H1 (cell line): ENCODE results near the gene UPK2. TPM values are rescaled to one million over a fixed set of nuclear protein-coding genes. Genes with fewer than 3 reads are reported as not detected.
A peak's percentile ranks its signal among the peaks of the same experiment; 100 is the strongest.

ENCODE experiments used
- CTCF ChIA-PET: fragments of 300-600 bp; sonication (Branson Sonifier 250); formaldehyde crosslinking; loops from one replicate; lab custom pipeline; 2021; ENCODE audit not compliant: partially characterized antibody; lab: Charles Lee
- POLR2A ChIA-PET: fragments of 300-600 bp; sonication (Branson Sonifier 250); formaldehyde crosslinking; loops from one replicate; lab custom pipeline; 2021; ENCODE audit warnings: inconsistent platforms; ENCODE audit not compliant: partially characterized antibody; lab: Charles Lee
- DNase-seq, 2 experiments: peaks; one replicate each; pipeline versions ENCODE4 v3.0.0 to v3.0.0-alpha.2; 2010 to 2022; ENCODE audit warnings: low spot score in 2 of 2, low read depth in 1 of 2, mixed read lengths in 1 of 2
- FAIRE-seq: peaks from 2 replicates; lab custom pipeline; 2011; peaks lifted over from hg19 to GRCh38; lab: Jason Lieb, UNC
- H2AFZ ChIP-seq: 2 replicates; pipeline ENCODE4 v1.8.1; 2012; ENCODE audit warnings: low read length, inconsistent platforms
- H2AK5ac ChIP-seq: 2 replicates; pipeline ENCODE4 v1.6.1; 2013; ENCODE audit warnings: low read depth, low read length
- H2BK120ac ChIP-seq: replicated peaks from 2 replicates; pipeline ENCODE3; 2013; ENCODE audit warnings: low read depth, low read length, inconsistent platforms
- H2BK12ac ChIP-seq: 2 replicates; pipeline ENCODE4 v1.6.1; 2013; ENCODE audit warnings: low read depth, low read length
- H2BK15ac ChIP-seq: 2 replicates; pipeline ENCODE4 v1.6.1; 2013; ENCODE audit warnings: low read length
- H2BK20ac ChIP-seq: 2 replicates; pipeline ENCODE4 v1.6.1; 2013; ENCODE audit warnings: low read length
- H2BK5ac ChIP-seq: 2 replicates; pipeline ENCODE4 v1.6.1; 2013; ENCODE audit warnings: low read depth, low read length
- H3K14ac ChIP-seq: 2 replicates; pipeline ENCODE4 v1.6.1; 2013; ENCODE audit warnings: inconsistent platforms; ENCODE audit not compliant: insufficient read length
- H3K18ac ChIP-seq: 2 replicates; pipeline ENCODE4 v1.6.1; 2013; ENCODE audit warnings: low read length; ENCODE audit errors: extremely low read depth
- H3K23ac ChIP-seq: 2 replicates; pipeline ENCODE4 v1.6.1; 2013; ENCODE audit warnings: inconsistent platforms; ENCODE audit not compliant: insufficient read length
- H3K23me2 ChIP-seq: 2 replicates; pipeline ENCODE4 v1.6.1; 2013; ENCODE audit warnings: low read depth, low read length
- H3K27ac ChIP-seq: 2 replicates; pipeline ENCODE4 v1.6.1; 2011; ENCODE audit warnings: low read depth, low read length, inconsistent platforms
- H3K27me3 ChIP-seq, 4 experiments: replicated peaks in 1 of 4; 1 replicate in 1 of 4; 2 replicates in 3 of 4; pipeline versions ENCODE4 v1.6.1 to v1.8.1; 2011 to 2013; ENCODE audit warnings: low read length in 3 of 4, mild to moderate bottlenecking in 3 of 4, inconsistent platforms in 2 of 4, mixed read lengths in 2 of 4, moderate library complexity in 1 of 4; ENCODE audit not compliant: control insufficient read depth in 3 of 4, insufficient read depth in 3 of 4; ENCODE audit errors: extremely low read depth in 1 of 4
- H3K36me3 ChIP-seq, 4 experiments: 2 replicates each; pipeline versions ENCODE4 v1.6.1 to v1.8.1; 2011 to 2013; ENCODE audit warnings: mild to moderate bottlenecking in 4 of 4, low read length in 3 of 4, moderate library complexity in 2 of 4, control low read depth in 1 of 4, inconsistent platforms in 1 of 4; ENCODE audit not compliant: insufficient read depth in 4 of 4, control insufficient read depth in 2 of 4
- H3K4ac ChIP-seq: replicated peaks from 2 replicates; pipeline ENCODE3; 2013; ENCODE audit warnings: low read length, low read depth, mixed read lengths, inconsistent platforms; ENCODE audit not compliant: insufficient read length
- H3K4me1 ChIP-seq, 4 experiments: replicated peaks in 1 of 4; 1 replicate in 1 of 4; 2 replicates in 3 of 4; pipeline versions ENCODE4 v1.6.1 to v1.8.1; 2011 to 2013; ENCODE audit warnings: low read length in 3 of 4, inconsistent platforms in 2 of 4, mixed read lengths in 1 of 4; ENCODE audit not compliant: insufficient read depth in 4 of 4, control insufficient read depth in 3 of 4
- H3K4me2 ChIP-seq, 2 experiments: 2 replicates each; pipeline versions ENCODE4 v1.6.1 to v1.8.1; 2011 to 2013; ENCODE audit warnings: low read depth in 2 of 2, low read length in 2 of 2, control low read depth in 1 of 2, inconsistent platforms in 1 of 2, mild to moderate bottlenecking in 1 of 2; ENCODE audit not compliant: insufficient read depth in 1 of 2
- H3K4me3 ChIP-seq, 4 experiments: fragments of 200-600, 300-600 bp in 1 of 4; sonication (generic), shearing (Covaris generic), sonication (Bioruptor Twin) in 1 of 4; 2 replicates each; pipeline versions ENCODE4 v1.5.1 to v1.8.1; 2011 to 2016; ENCODE audit warnings: low read length in 4 of 4, low read depth in 3 of 4, control low read depth in 2 of 4, inconsistent platforms in 2 of 4, mild to moderate bottlenecking in 2 of 4, mixed read lengths in 1 of 4, moderate library complexity in 1 of 4; ENCODE audit not compliant: insufficient read depth in 2 of 4; ENCODE audit errors: extremely low read depth in 1 of 4
- H3K56ac ChIP-seq: replicated peaks from 2 replicates; pipeline ENCODE3; 2013; ENCODE audit warnings: low read depth, mild to moderate bottlenecking, mixed read lengths, low read length, inconsistent platforms; ENCODE audit not compliant: insufficient read length
- H3K79me1 ChIP-seq: 2 replicates; pipeline ENCODE4 v1.6.1; 2013; ENCODE audit warnings: low read depth, low read length, control low read depth
- H3K79me2 ChIP-seq, 2 experiments: 2 replicates each; pipeline versions ENCODE4 v1.6.1 to v1.8.1; 2012 to 2013; ENCODE audit warnings: low read length in 2 of 2, mild to moderate bottlenecking in 2 of 2, inconsistent platforms in 1 of 2; ENCODE audit not compliant: insufficient read depth in 2 of 2, control insufficient read depth in 1 of 2
- H3K9ac ChIP-seq, 4 experiments: replicated peaks in 1 of 4; 1 replicate in 1 of 4; 2 replicates in 3 of 4; pipeline versions ENCODE4 v1.6.1 to v1.8.1; 2011 to 2013; ENCODE audit warnings: low read depth in 3 of 4, low read length in 3 of 4, control low read depth in 2 of 4, mild to moderate bottlenecking in 2 of 4, moderate library complexity in 2 of 4, inconsistent platforms in 1 of 4; ENCODE audit errors: extremely low read depth in 1 of 4
- H3K9me3 ChIP-seq, 2 experiments: 2 replicates each; pipeline versions ENCODE4 v1.6.1 to v1.8.1; 2012 to 2013; ENCODE audit warnings: mild to moderate bottlenecking in 2 of 2, moderate library complexity in 2 of 2, control low read depth in 1 of 2, inconsistent platforms in 1 of 2, low read depth in 1 of 2, low read length in 1 of 2, mixed read lengths in 1 of 2; ENCODE audit not compliant: insufficient read depth in 2 of 2
- H4K20me1 ChIP-seq, 2 experiments: replicated peaks in 1 of 2; 2 replicates each; pipeline versions ENCODE3 to v1.8.1; 2011 to 2013; ENCODE audit warnings: inconsistent platforms in 2 of 2, low read length in 2 of 2, mild to moderate bottlenecking in 1 of 2; ENCODE audit not compliant: insufficient read depth in 2 of 2, control insufficient read depth in 1 of 2
- H4K5ac ChIP-seq: 2 replicates; pipeline ENCODE4 v1.6.1; 2013; ENCODE audit warnings: low read length, low read depth, mixed read lengths, inconsistent platforms; ENCODE audit not compliant: insufficient read length
- H4K8ac ChIP-seq: 2 replicates; pipeline ENCODE4 v1.8.0; 2013; ENCODE audit warnings: mild to moderate bottlenecking, moderate library complexity, low read length, inconsistent platforms; ENCODE audit not compliant: insufficient read depth; ENCODE audit errors: extremely low read depth
- H4K91ac ChIP-seq: replicated peaks from 2 replicates; pipeline ENCODE3; 2013; ENCODE audit warnings: low read length, mixed read lengths, inconsistent platforms; ENCODE audit not compliant: insufficient read length
- BACH1 ChIP-seq: IDR thresholded peaks from 2 replicates; pipeline ENCODE4 v1.6.1; 2012; ENCODE audit warnings: low read length, improper control_type of control experiment
- KDM1A ChIP-seq: fragments of 200-600, 300-600 bp; sonication (generic); IDR thresholded peaks from 2 replicates; pipeline ENCODE4 v1.7.1; 2016; ENCODE audit warnings: mild to moderate bottlenecking, low read length, borderline replicate concordance
- POLR2AphosphoS5 ChIP-seq: IDR thresholded peaks from 2 replicates; pipeline ENCODE4 v1.6.1; 2011; ENCODE audit warnings: low read depth, low read length
- WGBS, 2 experiments: shearing (Covaris generic) in 1 of 2; methylation state at CpG; one replicate each; pipeline versions ENCODE4 v1.1.6 to v1.1.7; 2013 to 2015; ENCODE audit warnings: low lambda C conversion rate in 2 of 2, mixed read lengths in 2 of 2, inconsistent platforms in 1 of 2, low coverage in 1 of 2, missing lambda C conversion rate in 1 of 2; ENCODE audit not compliant: insufficient replicate concordance in 2 of 2, insufficient coverage in 1 of 2, insufficient read length in 1 of 2; ENCODE audit errors: extremely low coverage in 1 of 2, missing lambda C conversion rate in 1 of 2; 5-methylcytosine and 5-hydroxymethylcytosine counted together
- polyA plus RNA-seq, 7 experiments: library from polyadenylated mRNA; depleted of rRNA in 3 of 7; stranded (reverse) in 5 of 7; unstranded in 2 of 7; fragments of >200 nt in 5 of 7; fragments of 200-250 nt in 2 of 7; gene quantifications; 1 replicate in 5 of 7; 2 replicates in 1 of 7; 4 replicates in 1 of 7; pipeline versions ENCODE4 v1.2.1 to v1.2.3, GENCODE V29; 2011 to 2013; ENCODE audit warnings: missing spikeins in 2 of 7, mixed read lengths in 2 of 7
- total RNA-seq: library from RNA; stranded (reverse); fragmentation: NEBNext Ultra II Directional; extraction: Animal tissue kit (Norgen Biotek cat#: 25700); gene quantifications from 2 replicates; pipeline ENCODE4 v1.2.1, GENCODE V29; 2021

Gene UPK2
- total and polyA plus RNA-seq, 2 of the 8 experiments (the other 6 are each of a cell fraction or from before 2014, with no cell fraction given): 0.76 TPM; not detected in 1

GRCh38 chr11:118923721-118924587 lies 32.1 kb upstream of the UPK2 start:
- H3K4me1 ChIP-seq: peaks cover 28 to 66% (median 52%) of the 10 kb centered on the region in 4 experiments
- no peak overlapping the region for H3K23ac ChIP-seq
- H3K79me2 ChIP-seq: peaks cover 26 to 63% of the 10 kb centered on the region in 2 experiments
- no peak overlapping the region for H2BK120ac ChIP-seq
- peak overlapping the region; percentile 71; the same call in 1 of the 2 replicates for H2AK5ac ChIP-seq
- H3K79me1 ChIP-seq: peaks cover 22% of the 10 kb centered on the region
- H3K4me3 ChIP-seq: peak overlapping the region; percentile 82 to 98 (median 94)
- peaks cover 15% of the 10 kb centered on the region for H3K23me2 ChIP-seq
- ChIA-PET CTCF (interaction anchor here (0.8 to 2.5 kb wide), 7 partner anchors 13 to 167 kb away, joined by 3 to 6 read pairs (median 4); partner anchors contain the start of gene DDX6), POLR2A (interaction anchor here (1.0 to 1.6 kb wide), 5 partner anchors 27 to 254 kb away, joined by 3 to 6 read pairs (median 4); partner anchors contain the start of gene CENATAC)
- H2BK15ac ChIP-seq: peak overlapping the region; percentile 76; the same call in 1 of the 2 replicates
- H4K91ac ChIP-seq: no peak overlapping the region
- H4K20me1 ChIP-seq: peaks cover 13 to 25% of the 10 kb centered on the region in 2 experiments
- no peak overlapping the region for H4K5ac ChIP-seq
- DNase-seq: peak in 1 of 2 experiments; percentile 43
- FAIRE-seq: no peak
- no peak overlapping the region for H3K14ac ChIP-seq
- H3K9me3 ChIP-seq: no peaks in the 10 kb centered on the region
- H2BK5ac ChIP-seq: peak overlapping the region; percentile 6; the same call in 1 of the 2 replicates
- no peak overlapping the region for H3K27ac ChIP-seq
- H3K56ac ChIP-seq: no peak overlapping the region
- H3K36me3 ChIP-seq: no peaks in the 10 kb centered on the region; a peak in 1 of 8 replicates
- no peaks in the 10 kb centered on the region; a peak in 1 of 7 replicates for H3K27me3 ChIP-seq
- no peak overlapping the region for H4K8ac ChIP-seq
- H2BK12ac ChIP-seq: 0 out of 2 replicates have a peak overlapping the region, but pooled peaks have one; percentile 22
- H2BK20ac ChIP-seq: no peak overlapping the region
- H3K9ac ChIP-seq: peak overlapping the region in 1 of 4 experiments; percentile 23; a peak in 3 of 7 replicates
- H3K18ac ChIP-seq: peak overlapping the region; percentile 10; the same call in 1 of the 2 replicates
- H3K4ac ChIP-seq: no peak overlapping the region
- peak overlapping the region; percentile 70 to 99 for H3K4me2 ChIP-seq
- 57% methylated on average over 7 of the region's 7 CpGs; no CpG with 5 or more reads in 1 of the 2 experiments for WGBS, 2 experiments
- H2AFZ ChIP-seq: no peak overlapping the region
- TF ChIP-seq BACH1 (no peak), POLR2AphosphoS5 (no peak), KDM1A (no peak)
